IgD-negative memory B cell (primary cell): ENCODE data around the gene STYXL1. TPM values are rescaled to one million over a fixed set of nuclear protein-coding genes. Genes with fewer than 3 reads are reported as not detected.
A peak's percentile ranks its signal among the peaks of the same experiment; 100 is the strongest.

Experiments
- H3K27ac Mint-ChIP-seq, 3 donors: one replicate each; pipeline ENCODE4 v1.8.0; 2020 to 2022; ENCODE audit warnings: mild to moderate bottlenecking in 3 of 3, mixed read lengths in 3 of 3, moderate library complexity in 1 of 3
- H3K27me3 Mint-ChIP-seq: one replicate; pipeline ENCODE4 v1.8.0; 2021; ENCODE audit warnings: mixed read lengths
- H3K36me3 Mint-ChIP-seq: one replicate; pipeline ENCODE4 v1.8.0; 2020; ENCODE audit warnings: mild to moderate bottlenecking, mixed read lengths
- H3K4me1 Mint-ChIP-seq, 3 donors: one replicate each; pipeline ENCODE4 v1.8.0; 2020 to 2022; ENCODE audit warnings: mixed read lengths in 3 of 3, mild to moderate bottlenecking in 1 of 3
- H3K4me3 Mint-ChIP-seq, 4 donors: one replicate each; pipeline ENCODE4 v1.8.0; 2020 to 2022; ENCODE audit warnings: mild to moderate bottlenecking in 4 of 4, mixed read lengths in 4 of 4, moderate library complexity in 3 of 4
- H3K9me3 Mint-ChIP-seq, 3 donors: one replicate each; pipeline ENCODE4 v1.8.0; 2020 to 2021; ENCODE audit warnings: mixed read lengths in 3 of 3, mild to moderate bottlenecking in 1 of 3
- polyA plus RNA-seq: library from polyadenylated mRNA; unstranded; fragments of 300-500 nt; fragmentation: Illumina TruSeq; gene quantifications from one replicate; pipeline ENCODE4 v1.2.3, GENCODE V29; 2021

Gene STYXL1
- polyA plus RNA-seq, 1 donor from 2014 or later = 63.2 TPM

GRCh38 chr7:75996476-75996875, 51.3 kb downstream of the STYXL1 start:
- no peaks in the 10 kb centered on the region for H3K9me3 Mint-ChIP-seq
- no peaks in the 10 kb centered on the region for H3K27me3 Mint-ChIP-seq
- H3K36me3 Mint-ChIP-seq = peaks cover 2% of the 10 kb centered on the region
- no peak overlapping the region for H3K27ac Mint-ChIP-seq
- H3K4me3 Mint-ChIP-seq = peak overlapping the region in 2 of 4 donors; percentile 24 to 72
- peaks cover 7 to 14% (median 9%) of the 10 kb centered on the region in 3 donors for H3K4me1 Mint-ChIP-seq

DNA sequence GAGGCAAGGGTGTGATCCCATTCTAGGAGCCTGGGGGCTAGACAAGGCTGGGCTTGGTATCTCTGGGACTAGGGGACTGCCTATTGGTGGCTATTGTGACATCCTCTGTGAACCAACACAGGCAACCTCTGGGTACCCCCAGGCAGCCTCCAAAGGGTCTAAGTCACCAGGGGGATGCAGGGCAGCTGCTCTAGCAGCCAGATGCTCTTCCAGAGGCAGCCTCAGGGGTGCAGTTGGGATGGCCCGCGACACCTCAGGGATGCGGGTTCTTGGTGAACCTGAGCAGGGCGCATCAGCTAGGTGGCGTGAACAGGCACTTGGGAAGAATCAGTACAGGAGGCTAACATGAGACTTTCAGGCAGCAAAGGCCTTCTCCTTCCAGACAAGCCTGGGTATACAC, 51.8 kb downstream of the STYXL1 start:
- Mint-ChIP-seq H3K27ac (no peak overlapping the region), H3K27me3 (no peaks in the 10 kb centered on the region), H3K4me1 (peaks cover 7 to 16% (median 9%) of the 10 kb centered on the region in 3 donors), H3K9me3 (no peaks in the 10 kb centered on the region), H3K36me3 (peaks cover 2% of the 10 kb centered on the region), H3K4me3 (peak overlapping the region in 3 of 4 donors; percentile 41 to 79 (median 72))

- H3K27me3 Mint-ChIP-seq = no peaks in the 10 kb centered on the region
- H3K4me1 Mint-ChIP-seq = peaks cover 7 to 21% (median 13%) of the 10 kb centered on the region in 3 donors
- H3K27ac Mint-ChIP-seq = peak overlapping the region in 1 of 3 donors; percentile 70
- H3K4me3 Mint-ChIP-seq = peak overlapping the region; percentile 32 to 78 (median 68)
- no peaks in the 10 kb centered on the region for H3K9me3 Mint-ChIP-seq
- peaks cover 6% of the 10 kb centered on the region for H3K36me3 Mint-ChIP-seq
Measured at GRCh38 chr7:75995052-75995471, 52.7 kb downstream of the STYXL1 start.

DNA sequence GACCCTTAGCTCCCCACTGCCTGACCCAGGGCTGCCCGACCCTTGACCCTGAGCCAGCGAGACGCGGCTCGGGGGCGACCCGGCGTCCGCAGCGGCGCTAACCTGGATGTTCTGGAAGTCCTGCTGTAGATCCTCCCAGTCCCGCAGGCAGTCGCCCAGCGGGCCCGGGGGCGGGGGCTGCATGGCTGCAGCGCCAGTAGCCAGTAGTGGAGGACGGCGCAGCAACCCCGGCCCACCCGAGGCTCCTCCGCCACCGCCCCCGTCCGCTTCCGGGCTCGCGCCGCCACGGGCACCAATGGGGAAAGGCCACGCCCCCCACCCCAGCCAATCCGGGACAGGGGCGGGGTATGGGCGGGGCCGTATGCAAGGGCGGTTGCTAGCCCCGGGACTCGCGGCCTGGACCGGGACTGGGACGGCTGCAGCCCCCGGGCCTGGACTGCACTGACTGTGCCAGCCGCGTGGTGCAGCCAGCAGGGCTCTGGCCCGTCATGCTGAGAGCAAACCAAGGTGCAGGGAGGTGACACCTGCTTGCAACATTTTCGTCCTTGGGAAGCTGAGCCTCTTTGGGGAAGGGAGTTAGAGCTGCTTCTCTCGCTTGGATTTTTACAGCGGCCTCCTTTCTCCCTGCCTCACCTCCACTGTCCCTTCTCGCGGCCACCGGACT, 53.3 kb downstream of the STYXL1 start, which contains the start of gene TMEM120A:
TSS of gene TMEM120A (minus strand) at position 208 of the 664 bp plus-strand sequence. CDS start at position 183, 25 bp downstream.
- Mint-ChIP-seq H3K27me3 (no peaks in the 10 kb centered on the region), H3K9me3 (no peaks in the 10 kb centered on the region), H3K27ac (peak within 1 kb of the TSS in 2 of 3 donors; percentile 70 to 80), H3K4me1 (peaks cover 7 to 21% (median 18%) of the 10 kb centered on the region in 3 donors), H3K36me3 (peaks cover 6% of the 10 kb centered on the region), H3K4me3 (peak within 1 kb of the TSS; percentile 72 to 90 (median 82))

DNA sequence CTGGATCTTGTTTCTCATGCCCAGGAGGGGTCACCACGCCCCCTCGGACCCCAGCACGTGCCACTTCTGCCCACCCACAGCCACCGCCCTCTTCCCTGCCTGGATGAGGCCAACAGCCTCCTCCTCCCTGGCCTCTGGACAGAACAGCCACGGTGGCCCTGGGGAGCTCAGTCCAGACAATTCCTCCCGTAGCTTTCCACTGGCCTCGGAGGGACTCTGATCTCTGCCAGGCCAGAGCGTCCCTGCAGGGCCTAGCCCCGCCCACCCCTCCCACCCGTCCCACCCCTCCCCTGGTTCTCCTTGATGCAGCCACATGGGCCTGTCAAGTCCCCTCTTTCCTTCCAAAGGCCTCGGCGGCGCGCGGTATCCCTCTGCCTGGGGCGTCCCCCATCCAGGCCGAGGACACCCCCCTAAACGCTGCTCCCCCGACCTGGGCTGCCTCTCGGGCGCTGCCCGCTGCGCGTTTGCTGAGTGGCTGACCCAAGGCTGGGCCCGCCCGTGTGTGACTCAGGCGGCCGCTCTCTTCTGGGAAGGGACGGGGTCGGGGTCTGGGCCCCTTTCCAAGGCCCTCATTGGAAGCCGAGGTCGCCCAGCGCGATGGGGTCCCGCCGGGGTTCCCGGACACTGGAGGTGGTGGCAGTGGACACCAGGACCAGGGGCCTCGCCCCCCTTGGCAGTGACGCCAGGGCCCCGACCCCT, 54.0 kb downstream of the STYXL1 start:
- no peaks in the 10 kb centered on the region for H3K9me3 Mint-ChIP-seq
- peak overlapping the region; percentile 71 to 90 (median 82) for H3K4me3 Mint-ChIP-seq
- peak overlapping the region in 1 of 3 donors; percentile 80 for H3K27ac Mint-ChIP-seq
- peaks cover 6% of the 10 kb centered on the region for H3K36me3 Mint-ChIP-seq
- H3K4me1 Mint-ChIP-seq = peaks cover 7 to 21% (median 20%) of the 10 kb centered on the region in 3 donors
- H3K27me3 Mint-ChIP-seq = no peaks in the 10 kb centered on the region

- H3K27me3 Mint-ChIP-seq = no peaks in the 10 kb centered on the region
- H3K36me3 Mint-ChIP-seq = peaks cover 3% of the 10 kb centered on the region
- peaks cover 7 to 17% (median 16%) of the 10 kb centered on the region in 3 donors for H3K4me1 Mint-ChIP-seq
- no peaks in the 10 kb centered on the region for H3K9me3 Mint-ChIP-seq
- peak overlapping the region in 1 of 4 donors; percentile 39 for H3K4me3 Mint-ChIP-seq
- peak overlapping the region in 1 of 3 donors; percentile 87 for H3K27ac Mint-ChIP-seq
Measured at GRCh38 chr7:75992083-75992755, 55.6 kb downstream of the STYXL1 start.

- Mint-ChIP-seq H3K27me3 (no peaks in the 10 kb centered on the region), H3K4me3 (peak overlapping the region in 1 of 4 donors; percentile 32), H3K4me1 (peaks cover 4 to 16% (median 13%) of the 10 kb centered on the region in 3 donors)
Measured at GRCh38 chr7:75991531-75992082, 56.2 kb downstream of the STYXL1 start.

DNA sequence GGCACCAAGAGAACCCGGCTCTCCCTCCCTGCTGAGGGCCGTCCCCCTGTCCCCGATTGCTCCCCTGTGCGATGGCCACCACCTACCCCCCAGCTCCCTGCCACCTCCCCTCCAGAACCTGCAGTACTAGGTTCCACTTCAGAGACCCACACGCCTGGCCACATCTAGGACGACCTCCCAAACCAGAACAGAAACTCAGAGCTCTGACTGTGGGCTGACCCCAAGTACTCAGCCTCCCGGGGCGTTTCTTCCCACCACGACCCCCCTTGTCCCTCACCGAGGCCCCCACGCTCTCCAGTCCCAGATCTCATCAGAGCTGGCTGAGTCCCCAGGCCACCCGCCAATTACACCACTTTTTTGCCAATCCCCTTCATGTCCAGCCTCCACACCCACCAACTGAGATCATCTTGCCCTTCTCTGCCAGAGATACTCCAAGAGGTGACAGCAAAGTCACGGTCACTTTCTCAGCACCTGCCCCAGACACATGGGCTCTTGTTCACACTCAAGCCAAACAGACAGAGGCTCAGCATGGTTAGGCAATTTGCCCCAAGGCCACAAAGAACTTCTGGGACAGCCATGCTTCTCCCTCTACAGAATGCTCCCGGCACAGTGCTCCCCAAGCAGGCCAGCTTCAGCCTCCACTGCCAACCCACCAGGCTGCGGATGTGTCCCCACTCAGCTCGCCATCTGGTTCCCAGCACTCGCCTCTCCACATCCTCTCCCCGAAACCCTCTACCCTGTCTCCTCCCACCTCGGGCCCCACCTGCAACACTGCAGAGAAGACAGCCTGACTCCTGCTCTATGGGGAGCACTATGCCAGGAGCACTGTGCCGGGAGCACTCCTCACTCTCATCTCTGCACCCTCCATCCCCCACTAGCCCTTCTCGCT, 58.1 kb downstream of the STYXL1 start:
- Mint-ChIP-seq H3K36me3 (peaks cover 6% of the 10 kb centered on the region), H3K27me3 (no peaks in the 10 kb centered on the region), H3K4me1 (peaks cover 0 to 13% (median 11%) of the 10 kb centered on the region in 3 donors), H3K4me3 (peak overlapping the region in 2 of 4 donors; percentile 0 to 10), H3K27ac (peak overlapping the region in 1 of 3 donors; percentile 12), H3K9me3 (no peaks in the 10 kb centered on the region)

More at GRCh38 chr7:75991531-75992082, 56.2 kb downstream of the STYXL1 start:
- Mint-ChIP-seq H3K9me3 (no peaks in the 10 kb centered on the region), H3K36me3 (peaks cover 6% of the 10 kb centered on the region), H3K27ac (peak overlapping the region in 1 of 3 donors; percentile 87)

DNA sequence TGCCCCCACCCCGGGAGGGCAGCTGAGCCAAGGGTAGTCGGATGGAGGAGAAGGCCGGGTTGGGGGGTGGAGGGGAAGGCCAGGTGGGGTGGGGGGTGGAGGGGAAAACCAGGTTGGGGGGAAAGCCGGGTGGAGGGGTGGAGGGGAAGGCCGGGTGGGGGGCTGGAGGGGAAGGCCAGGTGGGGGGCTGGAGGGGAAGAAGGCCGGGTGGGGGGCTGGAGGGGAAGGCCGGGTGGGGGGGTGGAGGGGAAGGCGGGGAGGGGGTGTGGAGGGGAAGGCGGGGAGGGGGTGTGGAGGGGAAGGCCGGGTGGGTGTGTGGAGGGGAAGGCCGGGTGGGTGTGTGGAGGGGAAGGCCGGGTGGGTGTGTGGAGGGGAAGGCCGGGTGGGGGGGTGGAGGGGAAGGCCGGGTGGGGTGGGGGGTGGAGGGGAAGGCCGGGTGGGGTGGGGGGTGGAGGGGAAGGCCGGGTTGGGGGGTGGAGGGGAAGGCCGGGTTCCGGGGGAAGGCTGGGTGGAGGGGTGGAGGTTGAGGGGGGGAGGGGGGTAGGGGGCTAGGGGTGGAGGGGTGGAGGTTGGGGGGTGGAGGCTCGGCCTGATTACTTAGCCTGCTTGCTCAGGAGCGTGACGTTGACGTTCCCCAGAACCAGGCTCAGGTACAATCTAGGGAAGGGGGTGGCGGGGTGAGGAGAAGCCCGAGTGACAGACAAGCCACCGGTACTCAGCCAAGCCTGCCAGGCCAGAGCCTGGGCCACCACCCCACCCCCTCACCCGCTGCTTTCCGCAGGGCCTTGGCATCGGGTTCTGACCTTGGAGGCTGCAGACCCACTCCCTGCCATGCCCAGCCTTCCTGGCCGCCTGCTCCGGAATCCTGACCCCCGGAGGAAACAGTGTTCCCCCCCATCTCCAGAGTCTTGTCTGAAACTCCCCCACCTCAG, 59.0 kb downstream of the STYXL1 start:
- Mint-ChIP-seq H3K4me3 (no peak overlapping the region), H3K9me3 (no peaks in the 10 kb centered on the region), H3K4me1 (peaks cover 0 to 12% (median 11%) of the 10 kb centered on the region in 3 donors), H3K27me3 (no peaks in the 10 kb centered on the region), H3K27ac (no peak overlapping the region), H3K36me3 (peaks cover 6% of the 10 kb centered on the region)

- H3K27ac Mint-ChIP-seq = peak overlapping the region in 1 of 3 donors; percentile 88
Measured at GRCh38 chr7:75987805-75988567, 59.8 kb downstream of the STYXL1 start.

GRCh38 chr7:75987026-75987804, 60.6 kb downstream of the STYXL1 start:
- Mint-ChIP-seq H3K4me1 (peaks cover 0 to 11% (median 10%) of the 10 kb centered on the region in 3 donors), H3K36me3 (peaks cover 6% of the 10 kb centered on the region), H3K27me3 (no peaks in the 10 kb centered on the region), H3K27ac (peak overlapping the region in 1 of 3 donors; percentile 88), H3K4me3 (no peak overlapping the region), H3K9me3 (no peaks in the 10 kb centered on the region)

More at GRCh38 chr7:75987805-75988567, 59.8 kb downstream of the STYXL1 start:
- Mint-ChIP-seq H3K27me3 (no peaks in the 10 kb centered on the region), H3K4me3 (peak overlapping the region in 1 of 4 donors; percentile 39), H3K4me1 (peaks cover 0 to 11% (median 10%) of the 10 kb centered on the region in 3 donors), H3K9me3 (no peaks in the 10 kb centered on the region), H3K36me3 (peaks cover 6% of the 10 kb centered on the region)
